ENCODE measurements around the gene CAND2.

The CAND2 gene

GRCh38 chr3:12870942-12871341 is 74.5 kb downstream of the CAND2 start:
- no peak for TF ChIP-seq CTCF (IDR thresholded peaks at IDR 0.05; ENCODE audit: poor library complexity, severe bottlenecking)
- Histone ChIP-seq H3K27me3 (ENCODE audit: insufficient read depth, poor library complexity, severe bottlenecking) (no peaks in the 10 kb centered on the region), H3K36me3 (ENCODE audit: low read depth) (no peaks in the 10 kb centered on the region), H3K4me3 (ENCODE audit: severe bottlenecking) (no peak overlapping the region), H3K4me1 (ENCODE audit: insufficient read depth, poor library complexity, severe bottlenecking) (no peaks in the 10 kb centered on the region), H3K27ac (ENCODE audit: poor library complexity, severe bottlenecking) (no peak overlapping the region), H3K9me3 (ENCODE audit: severe bottlenecking) (no peaks in the 10 kb centered on the region)
- no peak for DNase-seq (ENCODE audit: low spot score)
- no peak for ATAC-seq (ENCODE audit: low read depth)

DNA sequence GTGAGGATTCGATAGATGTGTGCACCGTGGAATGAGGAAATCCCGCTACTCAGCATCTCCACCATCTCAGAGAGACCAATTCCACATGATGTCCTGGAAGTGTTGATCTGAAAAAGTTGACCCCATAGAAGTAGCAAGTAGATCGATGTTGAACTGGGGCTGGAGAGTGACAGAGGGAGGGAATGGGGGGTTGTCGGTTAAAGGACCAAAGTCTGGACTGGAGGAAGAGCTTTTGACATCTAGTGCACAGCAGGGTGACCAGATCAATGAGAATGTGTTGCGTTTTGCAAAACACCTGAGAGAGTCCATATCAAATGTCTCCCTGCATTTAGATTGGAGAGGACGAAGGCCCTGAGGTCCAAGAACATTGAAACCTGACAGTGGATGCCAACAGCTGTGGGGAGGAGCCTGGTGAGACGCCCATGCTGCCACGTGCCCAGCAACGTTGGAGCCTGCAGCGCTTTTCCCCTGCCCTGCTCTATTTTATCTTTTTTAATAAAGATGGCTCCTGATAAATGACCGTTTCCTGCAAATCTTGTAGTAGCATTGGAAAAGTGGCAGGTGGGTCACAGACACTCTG is 75.0 kb downstream of the CAND2 start:
- ATAC-seq (ENCODE audit: low read depth) (no peak), DNase-seq (ENCODE audit: low spot score) (no peak)
- no peaks in the 10 kb centered on the region for H3K27me3 ChIP-seq (ENCODE audit: insufficient read depth, poor library complexity, severe bottlenecking)
- H3K36me3 ChIP-seq (ENCODE audit: low read depth): no peaks in the 10 kb centered on the region
- H3K4me3 ChIP-seq (ENCODE audit: severe bottlenecking): no peak overlapping the region
- no peak overlapping the region for H3K27ac ChIP-seq (ENCODE audit: poor library complexity, severe bottlenecking)
- H3K4me1 ChIP-seq (ENCODE audit: insufficient read depth, poor library complexity, severe bottlenecking): no peaks in the 10 kb centered on the region
- TF ChIP-seq CTCF (IDR thresholded peaks at IDR 0.05; ENCODE audit: poor library complexity, severe bottlenecking): no peak
- H3K9me3 ChIP-seq (ENCODE audit: severe bottlenecking): no peaks in the 10 kb centered on the region

DNA sequence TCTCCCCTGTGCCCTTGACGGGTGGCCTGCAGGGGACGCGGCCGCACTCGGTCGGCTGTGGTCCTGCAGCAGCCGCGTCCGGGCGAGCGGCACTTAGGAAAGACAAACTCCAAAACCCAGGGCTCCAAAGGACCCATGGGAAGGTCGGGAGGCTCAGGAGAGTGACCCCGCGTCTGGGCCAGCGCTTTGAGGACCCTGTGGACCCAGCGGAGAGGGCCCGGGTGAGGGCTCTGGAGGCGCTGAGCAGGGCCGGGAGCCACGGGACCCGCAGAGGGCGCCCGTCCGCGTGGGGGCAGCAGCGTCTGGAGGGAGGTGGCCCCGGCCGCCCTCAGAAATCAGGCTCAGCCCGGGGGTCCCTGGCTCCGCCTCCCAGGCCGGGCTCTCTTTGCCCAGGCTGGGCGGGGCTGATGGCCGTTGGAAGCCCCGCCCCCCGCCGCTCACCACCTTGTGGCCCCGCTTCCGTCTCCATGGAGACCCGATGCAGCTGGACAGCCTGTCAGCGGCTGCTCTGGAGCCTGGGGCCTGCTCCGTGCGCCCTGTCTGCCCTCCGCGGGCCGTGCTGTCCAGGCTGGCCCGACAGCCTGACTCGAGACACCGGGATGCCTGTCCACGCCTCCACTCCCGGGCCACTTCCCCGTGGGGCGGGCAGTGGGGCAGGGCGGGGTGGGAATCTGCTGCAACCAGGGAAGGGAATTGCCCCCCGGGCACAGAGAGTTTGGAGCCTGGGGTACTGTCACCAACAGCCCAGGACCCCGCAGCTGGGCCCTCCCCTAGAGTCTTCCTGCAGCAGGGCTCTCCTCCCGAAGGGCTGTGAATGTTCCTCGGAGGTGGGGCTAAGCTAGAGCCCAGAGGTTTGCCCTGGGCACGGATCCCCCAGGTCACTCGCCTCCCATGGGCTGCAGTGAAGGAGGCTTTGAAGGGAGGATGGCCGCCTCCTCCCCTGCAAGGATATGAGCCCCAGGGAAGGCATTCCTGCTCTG is 79.7 kb downstream of the CAND2 start:
- H3K27ac ChIP-seq (ENCODE audit: poor library complexity, severe bottlenecking): no peak overlapping the region
- TF ChIP-seq CTCF (IDR thresholded peaks at IDR 0.05; ENCODE audit: poor library complexity, severe bottlenecking): no peak
- H3K36me3 ChIP-seq (ENCODE audit: low read depth): no peaks in the 10 kb centered on the region
- no peaks in the 10 kb centered on the region for H3K27me3 ChIP-seq (ENCODE audit: insufficient read depth, poor library complexity, severe bottlenecking)
- DNase-seq (ENCODE audit: low spot score): no peak
- ATAC-seq (ENCODE audit: low read depth): peak; percentile 26; the same call in 1 of the 3 replicates
- no peak overlapping the region for H3K4me3 ChIP-seq (ENCODE audit: severe bottlenecking)
- H3K9me3 ChIP-seq (ENCODE audit: severe bottlenecking): no peaks in the 10 kb centered on the region
- no peaks in the 10 kb centered on the region for H3K4me1 ChIP-seq (ENCODE audit: insufficient read depth, poor library complexity, severe bottlenecking)

GRCh38 chr3:12877040-12877439 is 80.6 kb downstream of the CAND2 start:
- no peaks in the 10 kb centered on the region for H3K36me3 ChIP-seq (ENCODE audit: low read depth)
- DNase-seq (ENCODE audit: low spot score): no peak
- H3K27me3 ChIP-seq (ENCODE audit: insufficient read depth, poor library complexity, severe bottlenecking): no peaks in the 10 kb centered on the region
- ATAC-seq (ENCODE audit: low read depth): no peak
- H3K4me1 ChIP-seq (ENCODE audit: insufficient read depth, poor library complexity, severe bottlenecking): no peaks in the 10 kb centered on the region
- H3K4me3 ChIP-seq (ENCODE audit: severe bottlenecking): no peak overlapping the region
- TF ChIP-seq CTCF (IDR thresholded peaks at IDR 0.05; ENCODE audit: poor library complexity, severe bottlenecking): no peak
- H3K27ac ChIP-seq (ENCODE audit: poor library complexity, severe bottlenecking): no peak overlapping the region
- H3K9me3 ChIP-seq (ENCODE audit: severe bottlenecking): no peaks in the 10 kb centered on the region

Measured in RWPE2 (cell line).